Muscle of arm (tissue), 12 donors: Measurements from ENCODE around the gene ERH. TPM values are rescaled to one million over a fixed set of nuclear protein-coding genes. Genes with fewer than 3 reads are reported as not detected.
"Not testable (repeated sequence)": the region's sequence is repeated elsewhere in the genome, so short reads cannot be mapped to it uniquely, and the experiment has no call there.

Source experiments
- DNase-seq: peaks from one replicate; pipeline ENCODE4 v3.0.0-alpha.2; 2013
- polyA plus RNA-seq, 12 donors: library from polyadenylated mRNA; unstranded; fragments of 120-200 nt; gene quantifications; one replicate each; pipeline ENCODE4 v1.2.1, GENCODE V29; 2013; ENCODE audit not compliant: insufficient read length in 12 of 12

The ERH gene
- polyA plus RNA-seq, 12 donors: 127 to 669 (median 174) TPM

GRCh38 chr14:69404478-69404877, 6.4 kb upstream of the ERH start:
- no peak for DNase-seq

- no peak for DNase-seq
These were observed 3.7 kb upstream of the ERH start for GRCh38 chr14:69401841-69402240.

DNA sequence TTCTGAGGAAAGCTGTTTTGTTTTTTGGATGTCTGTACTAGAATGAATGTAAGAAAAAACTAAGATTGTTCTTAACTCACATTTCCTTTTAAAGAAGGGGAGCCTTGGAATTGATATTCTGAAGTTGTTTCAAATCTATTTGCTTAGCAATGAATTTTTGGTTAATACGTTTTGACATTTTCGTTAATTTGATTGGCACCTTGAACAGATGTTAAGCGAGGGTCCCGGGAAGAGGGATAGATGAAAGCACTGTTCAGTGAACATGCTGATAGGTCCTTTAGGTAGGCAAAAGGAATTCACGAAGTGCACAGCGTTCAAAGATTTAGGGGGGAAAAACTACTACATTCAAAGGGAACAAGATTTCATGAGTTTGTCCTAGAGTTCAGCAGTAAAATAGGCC, 2.1 kb upstream of the ERH start:
- no peak for DNase-seq

DNA sequence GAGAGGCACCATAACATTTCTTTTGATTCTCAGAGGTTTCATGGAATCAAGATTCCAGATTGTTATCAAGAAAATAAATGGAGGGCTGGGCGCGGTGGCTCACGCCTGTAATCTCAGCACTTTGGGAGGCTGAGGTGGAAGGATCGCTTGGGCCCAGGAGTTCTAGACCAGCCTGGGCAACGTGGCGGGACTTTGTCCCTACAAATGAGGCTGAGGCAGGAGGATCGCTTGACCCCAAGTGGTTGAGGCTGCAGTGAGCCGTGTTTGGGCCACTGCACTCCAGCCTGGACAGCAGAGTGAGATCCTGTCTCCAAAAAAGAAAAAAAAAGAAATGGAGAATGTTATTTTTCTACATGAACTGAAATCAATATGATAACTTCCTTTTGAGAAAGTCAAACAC, 1.7 kb upstream of the ERH start:
- no peak for DNase-seq

DNA sequence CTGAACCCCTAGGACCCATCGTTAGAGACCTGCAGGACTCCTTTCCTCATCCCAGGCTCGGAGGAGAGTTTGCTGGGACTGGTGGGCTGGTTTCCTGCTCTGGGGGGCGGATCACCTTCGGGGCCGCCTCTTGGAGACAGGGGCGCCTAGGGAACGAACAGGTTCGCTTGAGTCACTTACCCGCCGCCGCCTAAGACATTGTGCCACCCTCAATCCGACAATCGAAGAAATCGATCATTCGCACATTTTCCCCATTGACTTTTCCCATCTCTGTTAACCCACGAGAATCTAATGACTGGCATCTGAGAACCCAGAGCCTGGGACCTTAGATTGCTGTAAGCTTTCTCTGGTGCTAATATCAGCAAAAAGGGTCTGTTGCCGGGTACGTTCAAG, 715 bp upstream of the ERH start:
- DNase-seq: no peak

DNA sequence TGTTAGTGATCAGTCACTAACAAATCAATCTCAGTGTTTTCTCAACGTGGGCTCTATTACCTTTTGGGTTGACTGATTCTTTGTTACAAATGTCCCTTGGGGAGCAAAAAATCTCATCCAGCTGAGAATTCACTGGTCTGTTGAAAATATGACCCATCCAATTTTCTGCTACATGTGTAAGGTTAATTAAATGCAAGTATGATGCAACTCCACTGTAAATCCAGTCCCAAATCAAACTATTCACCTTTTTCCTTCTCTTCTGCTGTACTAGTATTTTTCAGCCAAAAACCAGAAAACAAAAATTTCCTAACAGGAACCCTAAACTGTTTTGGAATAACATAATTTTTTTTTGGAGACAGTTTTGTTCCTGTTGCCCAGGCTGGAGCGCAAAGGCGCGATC, 2.2 kb downstream of the ERH start:
- DNase-seq: no peak

DNA sequence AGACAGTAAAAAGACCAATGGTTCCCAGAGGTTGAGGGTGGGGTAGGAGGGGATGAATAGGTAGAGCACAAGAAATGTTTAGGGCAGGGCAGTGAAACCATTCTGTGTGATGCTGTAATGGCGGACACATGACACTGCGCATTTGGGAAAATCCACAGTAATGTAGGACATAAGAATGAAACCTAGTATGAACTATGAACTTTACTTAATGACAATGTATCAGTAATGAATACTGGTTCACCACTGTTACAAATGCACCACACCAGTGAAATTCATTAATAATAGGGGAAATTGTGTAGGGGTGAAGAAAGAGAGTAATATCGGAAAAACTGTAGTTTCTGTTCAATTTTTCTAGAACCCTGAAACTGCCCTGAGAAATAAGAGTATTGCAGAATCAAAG, 5.6 kb downstream of the ERH start:
- no peak for DNase-seq

GRCh38 chr14:69391400-69391799, 6.7 kb downstream of the ERH start:
- DNase-seq: not testable (repeated sequence)

- DNase-seq: no peak
These were observed 10.8 kb downstream of the ERH start for GRCh38 chr14:69387311-69387710.

DNA sequence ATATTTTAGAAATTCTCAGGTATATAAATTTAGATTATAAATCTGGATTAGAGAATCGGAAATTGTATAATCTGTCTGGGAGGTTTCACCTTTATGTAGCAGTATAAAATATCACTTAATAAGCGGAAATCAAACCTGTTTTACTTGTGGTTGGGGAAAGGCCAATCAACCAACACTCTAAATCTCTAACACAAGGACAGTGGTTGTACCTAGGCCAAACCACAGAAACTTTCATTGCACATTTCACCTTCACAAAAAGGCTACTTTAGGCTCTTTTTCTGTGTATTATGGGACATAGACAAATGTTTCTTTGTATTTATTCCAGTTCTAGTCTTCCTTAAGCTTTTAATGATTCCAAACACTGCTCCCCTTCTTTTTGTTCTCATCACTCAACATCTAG, 19.8 kb downstream of the ERH start:
- no peak for DNase-seq

DNA sequence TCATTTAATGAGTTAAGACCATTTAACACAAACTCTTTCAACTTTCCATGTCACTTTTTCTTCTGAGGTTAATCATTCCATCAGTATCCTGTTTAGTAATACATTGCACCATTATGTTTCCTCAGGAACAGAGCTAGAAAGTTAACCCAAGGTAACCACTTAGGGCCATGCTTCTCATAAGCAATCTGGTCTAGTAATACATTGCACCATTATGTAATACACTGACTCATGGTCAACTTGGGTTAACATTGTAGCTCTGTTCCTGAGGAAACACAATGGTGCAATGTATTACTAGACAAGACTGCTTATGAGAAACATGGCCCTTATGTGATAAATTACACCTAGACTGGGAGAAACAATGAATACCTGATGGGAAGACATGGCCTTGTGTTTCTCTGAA, 21.7 kb downstream of the ERH start:
- DNase-seq: no peak

GRCh38 chr14:69375722-69376121, 22.4 kb downstream of the ERH start:
- DNase-seq: no peak

- DNase-seq: no peak
These were observed 22.9 kb downstream of the ERH start for GRCh38 chr14:69375182-69375581.

- no peak for DNase-seq
These were observed 23.9 kb downstream of the ERH start for GRCh38 chr14:69374235-69374634.

GRCh38 chr14:69373104-69373503, 25.0 kb downstream of the ERH start:
- DNase-seq: no peak

- no peak for DNase-seq
These were observed 26.0 kb downstream of the ERH start for GRCh38 chr14:69372146-69372545.

DNA sequence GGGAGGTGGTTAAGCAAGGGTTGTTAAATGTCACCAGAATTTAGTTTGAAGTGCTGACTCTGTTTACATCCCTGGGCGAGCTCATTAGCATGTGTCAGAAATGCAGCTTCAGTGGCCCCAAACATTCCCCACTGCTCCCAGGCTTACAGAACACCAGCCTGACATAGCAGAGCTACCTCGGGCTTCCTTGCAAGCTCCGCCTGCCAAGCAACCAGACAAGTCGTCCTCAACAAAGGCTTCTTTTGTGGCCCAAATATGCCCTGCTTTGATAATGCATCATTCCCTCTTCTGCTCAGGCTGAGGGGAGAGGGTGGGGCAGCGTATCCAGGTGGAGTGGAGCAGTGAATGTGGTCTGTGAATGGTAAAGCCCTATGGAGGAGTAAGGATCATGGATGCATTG, 28.0 kb downstream of the ERH start:
- DNase-seq: no peak

GRCh38 chr14:69368381-69368780, 29.7 kb downstream of the ERH start:
- no peak for DNase-seq

- no peak for DNase-seq
These were observed 31.3 kb downstream of the ERH start for GRCh38 chr14:69366761-69367160.

- no peak for DNase-seq
These were observed 32.0 kb downstream of the ERH start for GRCh38 chr14:69366069-69366468.

DNA sequence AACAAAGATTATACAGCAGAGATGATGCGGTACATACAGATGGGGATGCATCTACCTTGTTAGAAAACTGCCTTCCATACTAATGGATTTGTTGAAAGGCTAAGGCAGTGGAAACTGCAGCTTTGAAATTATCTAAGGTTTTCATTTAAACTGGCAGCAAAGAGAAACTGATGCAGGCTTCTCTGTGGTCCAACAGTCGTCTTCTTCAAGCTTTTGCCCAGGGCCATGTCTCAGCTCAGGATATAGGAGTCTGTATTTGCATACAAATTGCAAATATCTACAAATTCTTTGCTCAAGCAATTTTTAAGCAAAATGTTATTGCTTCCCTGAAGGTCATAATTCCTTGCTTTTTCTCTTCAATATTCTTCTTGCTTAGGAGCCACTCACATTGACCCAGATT, 33.7 kb downstream of the ERH start:
- DNase-seq: no peak

DNA sequence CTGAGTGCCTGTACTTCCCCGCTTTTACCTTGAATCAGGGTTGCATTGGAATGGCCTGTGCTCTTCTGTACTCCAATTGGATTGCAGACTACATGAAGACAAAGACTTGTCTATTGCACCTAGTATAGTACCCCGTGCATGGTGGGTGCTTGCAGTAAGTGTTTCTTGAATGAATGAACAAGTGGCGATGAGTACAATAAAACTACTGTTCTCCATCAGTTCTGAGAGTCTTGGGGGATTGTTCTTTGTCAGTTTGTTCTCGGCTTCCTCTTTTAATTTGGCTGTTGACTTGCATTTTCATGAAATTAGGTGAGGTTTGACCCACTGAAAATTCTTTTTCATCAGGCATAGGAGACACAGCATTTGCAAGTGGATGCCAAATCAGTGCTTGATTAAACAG, 34.1 kb downstream of the ERH start:
- no peak for DNase-seq

DNA sequence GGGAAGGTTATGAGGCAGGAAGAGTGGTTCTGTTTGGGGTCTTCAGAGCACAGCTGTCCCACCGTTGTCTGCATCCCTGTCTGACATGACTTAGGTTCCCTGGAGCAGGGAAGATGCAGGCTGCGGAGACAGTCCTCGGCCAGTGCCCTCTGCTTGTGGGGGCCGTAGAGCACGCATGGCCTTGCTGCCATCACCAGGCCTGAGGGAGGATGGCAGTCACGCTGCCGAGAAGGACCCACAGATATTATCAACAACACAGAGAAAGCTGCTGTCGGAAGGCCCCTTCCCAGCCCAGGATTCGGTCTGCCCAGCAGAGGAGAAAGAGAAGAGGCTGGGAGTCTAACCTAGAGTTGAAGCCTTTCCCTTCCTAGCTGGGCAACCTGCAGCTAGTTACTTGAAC, 35.0 kb downstream of the ERH start:
- DNase-seq: peak; percentile 14

GRCh38 chr14:69360438-69361108, 37.5 kb downstream of the ERH start:
- DNase-seq: no peak

DNA sequence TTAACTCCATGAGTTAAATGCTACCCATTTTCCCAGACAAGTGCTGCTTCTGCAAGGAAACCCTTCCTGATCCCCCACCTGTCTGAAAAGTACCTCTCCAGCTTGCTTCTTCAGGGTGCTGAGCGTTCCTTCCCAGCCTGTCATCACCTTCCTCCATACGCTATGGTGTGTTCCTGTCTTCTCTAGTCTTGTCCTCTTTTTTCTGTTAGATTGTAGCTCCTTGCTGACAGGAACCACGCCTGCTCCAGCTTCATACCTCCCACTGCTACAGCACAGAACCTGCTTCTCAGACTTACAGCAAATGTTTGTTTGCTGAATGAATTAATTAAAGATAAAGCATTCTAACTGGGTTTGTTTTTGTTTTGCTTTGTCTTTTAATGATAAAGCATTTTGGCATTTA, 39.1 kb downstream of the ERH start:
- DNase-seq: no peak
